Body of pancreas (tissue), 4 donors: ENCODE results near the gene CLIP1.
"Not testable (repeated sequence)": the region's sequence is repeated elsewhere in the genome, so short reads cannot be mapped to it uniquely, and the experiment has no call there.

Experiments
- POLR2A ChIP-seq, 3 donors: fragments of 450-650 bp; IDR thresholded peaks; one replicate each; pipeline ENCODE4 v1.6.1; 2016; ENCODE audit warnings: antibody characterized with exemption in 3 of 3, mild to moderate bottlenecking in 2 of 3
- TF ChIP-seq, protein P1 (sequence below), 7 experiments: fragments of 450-650 bp in 4 of 7; fragments of 200-600 bp in 3 of 7; sonication (generic) in 3 of 7; IDR thresholded peaks; one replicate each; pipeline ENCODE4 v1.5.1; 2016 to 2019; ENCODE audit warnings: antibody characterized with exemption in 7 of 7

DNA sequence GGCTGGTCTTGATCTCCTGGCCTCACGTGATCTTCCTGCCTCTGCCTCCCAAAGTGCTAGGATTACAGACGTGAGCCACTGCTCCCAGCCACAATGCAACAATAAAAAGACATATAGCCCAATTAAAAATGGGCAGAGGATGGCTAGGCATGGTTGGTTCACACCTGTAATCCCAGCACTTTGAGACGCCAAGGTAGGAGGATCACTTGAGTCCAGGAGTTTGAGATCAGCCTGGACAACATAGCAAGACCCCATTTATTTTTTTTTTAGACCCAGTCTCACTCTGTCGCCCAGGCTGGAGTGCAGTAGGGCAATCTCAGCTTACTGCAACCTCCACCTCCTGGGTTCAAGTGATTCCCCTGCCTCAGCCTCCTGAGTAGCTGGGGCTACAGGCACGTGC is 21.6 kb upstream of the CLIP1 start:
- TF ChIP-seq POLR2A (IDR thresholded peaks at IDR 0.05): not testable (repeated sequence)
- TF ChIP-seq, protein P1, sequence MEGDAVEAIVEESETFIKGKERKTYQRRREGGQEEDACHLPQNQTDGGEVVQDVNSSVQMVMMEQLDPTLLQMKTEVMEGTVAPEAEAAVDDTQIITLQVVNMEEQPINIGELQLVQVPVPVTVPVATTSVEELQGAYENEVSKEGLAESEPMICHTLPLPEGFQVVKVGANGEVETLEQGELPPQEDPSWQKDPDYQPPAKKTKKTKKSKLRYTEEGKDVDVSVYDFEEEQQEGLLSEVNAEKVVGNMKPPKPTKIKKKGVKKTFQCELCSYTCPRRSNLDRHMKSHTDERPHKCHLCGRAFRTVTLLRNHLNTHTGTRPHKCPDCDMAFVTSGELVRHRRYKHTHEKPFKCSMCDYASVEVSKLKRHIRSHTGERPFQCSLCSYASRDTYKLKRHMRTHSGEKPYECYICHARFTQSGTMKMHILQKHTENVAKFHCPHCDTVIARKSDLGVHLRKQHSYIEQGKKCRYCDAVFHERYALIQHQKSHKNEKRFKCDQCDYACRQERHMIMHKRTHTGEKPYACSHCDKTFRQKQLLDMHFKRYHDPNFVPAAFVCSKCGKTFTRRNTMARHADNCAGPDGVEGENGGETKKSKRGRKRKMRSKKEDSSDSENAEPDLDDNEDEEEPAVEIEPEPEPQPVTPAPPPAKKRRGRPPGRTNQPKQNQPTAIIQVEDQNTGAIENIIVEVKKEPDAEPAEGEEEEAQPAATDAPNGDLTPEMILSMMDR (IDR thresholded peaks at IDR 0.05): not testable (repeated sequence)
